ENCODE data around the gene MRPL1.

MRPL1 gene

GRCh38 chr4:77826275-77826674 is 36.4 kb upstream of the MRPL1 start:
- no peak for TF ChIP-seq CTCF (IDR thresholded peaks at IDR 0.05; ENCODE audit: insufficient read depth, low read length, missing control alignments)
- no peak for DNase-seq (ENCODE audit: low read depth, low spot score)
- no peak overlapping the region for H3K4me3 ChIP-seq (ENCODE audit: low read depth, low read length)
- ChIA-PET CTCF (interaction anchor here (1.5 to 2.3 kb wide), 2 partner anchors 8 to 25 kb away, joined by 4 to 5 read pairs; partner anchors contain the start of gene CNOT6L), POLR2A (no interaction called here)

GRCh38 chr4:77827343-77827742 is 35.3 kb upstream of the MRPL1 start:
- no peak for TF ChIP-seq CTCF (IDR thresholded peaks at IDR 0.05; ENCODE audit: insufficient read depth, low read length, missing control alignments)
- CTCF ChIA-PET, result interaction anchor here (1.5 kb wide), 1 partner anchor 9 kb away, joined by 4 read pairs; the partner anchor contains the start of gene CNOT6L
- DNase-seq (ENCODE audit: low read depth, low spot score), result no peak
- POLR2A ChIA-PET, result no interaction called here
- no peak overlapping the region for H3K4me3 ChIP-seq (ENCODE audit: low read depth, low read length)

- POLR2A ChIA-PET, result no interaction called here
- CTCF ChIA-PET, result no interaction called here
Measured at GRCh38 chr4:77833126-77833724, 29.4 kb upstream of the MRPL1 start.

GRCh38 chr4:77834403-77834802 is 28.2 kb upstream of the MRPL1 start:
- POLR2A ChIA-PET, result no interaction called here
- TF ChIP-seq CTCF (IDR thresholded peaks at IDR 0.05; ENCODE audit: insufficient read depth, low read length, missing control alignments), result no peak
- CTCF ChIA-PET, result no interaction called here
- H3K4me3 ChIP-seq (ENCODE audit: low read depth, low read length), result no peak overlapping the region
- no peak for DNase-seq (ENCODE audit: low read depth, low spot score)

More at GRCh38 chr4:77833126-77833724, 29.4 kb upstream of the MRPL1 start:
- no peak for DNase-seq (ENCODE audit: low read depth, low spot score)
- no peak for TF ChIP-seq CTCF (IDR thresholded peaks at IDR 0.05; ENCODE audit: insufficient read depth, low read length, missing control alignments)
- H3K4me3 ChIP-seq (ENCODE audit: low read depth, low read length), result no peak overlapping the region

GRCh38 chr4:77843628-77844027 is 19.0 kb upstream of the MRPL1 start:
- no peak overlapping the region for H3K4me3 ChIP-seq (ENCODE audit: low read depth, low read length)
- DNase-seq (ENCODE audit: low read depth, low spot score), result no peak
- ChIA-PET CTCF (interaction anchor here (1.2 kb wide), 1 partner anchor 18 kb away, joined by 3 read pairs; the partner anchor contains the start of gene MRPL1), POLR2A (no interaction called here)
- TF ChIP-seq CTCF (IDR thresholded peaks at IDR 0.05; ENCODE audit: insufficient read depth, low read length, missing control alignments), result no peak

- H3K4me3 ChIP-seq (ENCODE audit: low read depth, low read length), result no peak overlapping the region
- no peak for DNase-seq (ENCODE audit: low read depth, low spot score)
- ChIA-PET CTCF (interaction anchor here (1.2 kb wide), 1 partner anchor 18 kb away, joined by 3 read pairs; the partner anchor contains the start of gene MRPL1), POLR2A (no interaction called here)
- no peak for TF ChIP-seq CTCF (IDR thresholded peaks at IDR 0.05; ENCODE audit: insufficient read depth, low read length, missing control alignments)
Measured at GRCh38 chr4:77844363-77844762, 18.3 kb upstream of the MRPL1 start.

Measured in AG04449 (cell line).